GM19238 (cell line): Measurements from ENCODE around the gene GLIPR1L2.
"Not testable (repeated sequence)": the region's sequence is repeated elsewhere in the genome, so short reads cannot be mapped to it uniquely, and the experiment has no call there.

Experiments used
- DNase-seq: peaks from one replicate; pipeline ENCODE4 v3.0.0; 2011; ENCODE audit warnings: low spot score; ENCODE audit not compliant: insufficient read length

The GLIPR1L2 gene

GRCh38 chr12:75432924-75433323, 42.0 kb downstream of the GLIPR1L2 start:
- no peak for DNase-seq

- DNase-seq, result no peak
Observed at GRCh38 chr12:75437564-75437963, 46.7 kb downstream of the GLIPR1L2 start.

- no peak for DNase-seq
Observed at GRCh38 chr12:75438059-75438754, 47.3 kb downstream of the GLIPR1L2 start.

GRCh38 chr12:75439048-75439447, 48.2 kb downstream of the GLIPR1L2 start:
- no peak for DNase-seq

GRCh38 chr12:75439930-75440329, 49.0 kb downstream of the GLIPR1L2 start:
- DNase-seq, result no peak

- DNase-seq, result not testable (repeated sequence)
Observed at GRCh38 chr12:75441687-75442449, 51.0 kb downstream of the GLIPR1L2 start.

- DNase-seq, result not testable (repeated sequence)
Observed at GRCh38 chr12:75442454-75442853, 51.6 kb downstream of the GLIPR1L2 start.

- DNase-seq, result no peak
Observed at GRCh38 chr12:75443709-75444108, 52.8 kb downstream of the GLIPR1L2 start.

- no peak for DNase-seq
Observed at GRCh38 chr12:75444429-75445136, 53.7 kb downstream of the GLIPR1L2 start.

GRCh38 chr12:75445137-75445507, 54.2 kb downstream of the GLIPR1L2 start:
- DNase-seq, result not testable (repeated sequence)

GRCh38 chr12:75446857-75447256, 56.0 kb downstream of the GLIPR1L2 start:
- no peak for DNase-seq

- no peak for DNase-seq
Observed at GRCh38 chr12:75447691-75448393, 57.0 kb downstream of the GLIPR1L2 start.

- no peak for DNase-seq
Observed at GRCh38 chr12:75452675-75453330, 61.9 kb downstream of the GLIPR1L2 start.

GRCh38 chr12:75455839-75456238, 65.0 kb downstream of the GLIPR1L2 start:
- DNase-seq, result no peak

- no peak for DNase-seq
Observed at GRCh38 chr12:75457191-75457590, 66.3 kb downstream of the GLIPR1L2 start.

GRCh38 chr12:75457866-75458265, 67.0 kb downstream of the GLIPR1L2 start:
- not testable (repeated sequence) for DNase-seq

GRCh38 chr12:75459755-75460154, 68.9 kb downstream of the GLIPR1L2 start:
- DNase-seq, result no peak

- DNase-seq, result no peak
Observed at GRCh38 chr12:75460204-75460603, 69.3 kb downstream of the GLIPR1L2 start.

- DNase-seq, result no peak
Observed at GRCh38 chr12:75471902-75472890, 81.3 kb downstream of the GLIPR1L2 start.

GRCh38 chr12:75474116-75474515, 83.2 kb downstream of the GLIPR1L2 start:
- no peak for DNase-seq
